Fibroblast of peridontal ligament (primary cell): ENCODE results near the gene TOM1L2.
"Not testable (repeated sequence)": the region's sequence is repeated elsewhere in the genome, so short reads cannot be mapped to it uniquely, and the experiment has no call there.

Source experiments
- DNase-seq: peaks from one replicate; pipeline ENCODE4 v3.0.0-alpha.2; 2010; ENCODE audit errors: extremely low read depth

Gene TOM1L2

GRCh38 chr17:17943281-17943984 is 28.8 kb downstream of the TOM1L2 start:
- DNase-seq, result no peak

- peak; percentile 61 for DNase-seq
Observed at GRCh38 chr17:17942846-17943245, 29.4 kb downstream of the TOM1L2 start.

GRCh38 chr17:17941015-17941414 is 31.2 kb downstream of the TOM1L2 start:
- no peak for DNase-seq

- DNase-seq, result peak; percentile 72
Observed at GRCh38 chr17:17940441-17940911, 31.7 kb downstream of the TOM1L2 start.

- not testable (repeated sequence) for DNase-seq
Observed at GRCh38 chr17:17939941-17940340, 32.3 kb downstream of the TOM1L2 start.

- DNase-seq, result no peak
Observed at GRCh38 chr17:17938388-17939107, 33.7 kb downstream of the TOM1L2 start.

GRCh38 chr17:17937958-17938357 is 34.2 kb downstream of the TOM1L2 start:
- no peak for DNase-seq

GRCh38 chr17:17937201-17937853 is 34.9 kb downstream of the TOM1L2 start:
- DNase-seq, result no peak

GRCh38 chr17:17935321-17936271 is 36.6 kb downstream of the TOM1L2 start:
- DNase-seq, result peak; percentile 95

- DNase-seq, result no peak
Observed at GRCh38 chr17:17934806-17935205, 37.4 kb downstream of the TOM1L2 start.

- no peak for DNase-seq
Observed at GRCh38 chr17:17934214-17934613, 38.0 kb downstream of the TOM1L2 start.

- DNase-seq, result no peak
Observed at GRCh38 chr17:17933775-17934174, 38.4 kb downstream of the TOM1L2 start.

GRCh38 chr17:17931159-17931558 is 41.0 kb downstream of the TOM1L2 start:
- DNase-seq, result no peak

GRCh38 chr17:17930674-17931073 is 41.5 kb downstream of the TOM1L2 start:
- DNase-seq, result no peak

GRCh38 chr17:17929655-17930380 is 42.4 kb downstream of the TOM1L2 start:
- peak; percentile 42 for DNase-seq

- no peak for DNase-seq
Observed at GRCh38 chr17:17928398-17929287, 43.6 kb downstream of the TOM1L2 start.

- peak; percentile 41 for DNase-seq
Observed at GRCh38 chr17:17926840-17927449, 45.3 kb downstream of the TOM1L2 start.

- no peak for DNase-seq
Observed at GRCh38 chr17:17926036-17926435, 46.2 kb downstream of the TOM1L2 start.

- DNase-seq, result no peak
Observed at GRCh38 chr17:17924857-17925250, 47.3 kb downstream of the TOM1L2 start.
